ENCODE data around the gene PRKN.
"Not testable (repeated sequence)": the region's sequence is repeated elsewhere in the genome, so short reads cannot be mapped to it uniquely, and the experiment has no call there.

The PRKN gene

DNA sequence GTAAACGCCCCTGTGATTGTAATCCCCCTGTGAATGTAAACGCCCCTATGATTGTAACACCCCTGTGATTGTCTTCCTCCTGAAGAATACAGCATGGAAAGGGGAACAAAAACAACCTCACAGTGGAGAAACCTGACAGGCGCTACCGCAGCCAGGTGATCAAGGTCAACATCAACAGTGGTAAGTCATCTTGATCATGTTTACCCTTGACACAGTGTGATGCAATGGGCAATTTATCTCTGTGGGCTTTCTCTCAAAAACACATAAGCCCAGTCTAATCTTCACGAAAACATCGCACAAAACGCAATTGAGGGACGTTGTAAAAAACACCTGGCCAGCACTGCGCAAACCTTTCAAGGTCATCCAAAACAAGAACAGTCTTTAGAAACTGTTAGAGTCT lies 277.2 kb downstream of the PRKN start:
- DNase-seq (ENCODE audit: low read depth, low spot score): no peak

- DNase-seq (ENCODE audit: low read depth, low spot score): no peak
These were observed 279.3 kb downstream of the PRKN start for GRCh38 chr6:162448294-162448693.

GRCh38 chr6:162443101-162443500 lies 284.5 kb downstream of the PRKN start:
- no peak for DNase-seq (ENCODE audit: low read depth, low spot score)

- no peak for DNase-seq (ENCODE audit: low read depth, low spot score)
These were observed 284.9 kb downstream of the PRKN start for GRCh38 chr6:162442687-162443086.

DNA sequence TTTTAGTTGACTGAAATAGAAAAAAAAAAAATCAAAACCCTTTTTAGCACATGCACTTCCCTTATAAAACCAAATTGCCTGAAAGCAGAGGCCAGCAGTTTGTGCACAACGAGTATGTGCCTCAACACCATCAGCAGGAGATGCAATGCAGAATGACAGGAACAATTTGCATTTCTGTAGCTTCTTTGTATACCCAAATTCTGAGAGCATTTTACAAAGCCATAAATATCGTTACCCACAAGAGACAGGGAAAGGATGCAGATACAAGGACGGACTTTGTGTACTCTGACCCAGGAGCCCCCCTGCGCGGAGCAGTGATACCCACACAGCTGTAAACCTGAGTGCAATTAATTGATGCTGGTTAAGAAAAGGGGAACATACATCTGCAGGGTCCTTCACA lies 285.6 kb downstream of the PRKN start:
- no peak for DNase-seq (ENCODE audit: low read depth, low spot score)

GRCh38 chr6:162438980-162439379 lies 288.6 kb downstream of the PRKN start:
- no peak for DNase-seq (ENCODE audit: low read depth, low spot score)

DNA sequence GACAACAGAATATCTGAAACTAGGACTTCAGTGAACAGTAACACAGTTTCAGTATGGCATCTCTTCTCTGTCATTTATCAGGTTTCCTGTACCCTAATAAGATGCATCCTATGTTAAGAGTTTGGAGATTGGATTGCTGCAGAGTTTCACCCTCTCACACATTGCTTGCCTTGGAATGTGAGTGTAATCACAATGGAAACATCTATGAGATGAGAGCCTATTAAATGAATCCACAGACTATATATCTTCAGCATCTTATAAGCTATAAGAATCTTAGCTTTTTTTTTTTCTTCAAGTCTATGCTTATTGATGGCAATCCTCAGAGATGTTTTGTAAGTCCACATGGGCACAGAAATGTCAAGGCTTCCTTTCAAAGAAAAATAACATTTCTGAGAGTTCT lies 292.5 kb downstream of the PRKN start:
- DNase-seq (ENCODE audit: low read depth, low spot score): no peak

DNA sequence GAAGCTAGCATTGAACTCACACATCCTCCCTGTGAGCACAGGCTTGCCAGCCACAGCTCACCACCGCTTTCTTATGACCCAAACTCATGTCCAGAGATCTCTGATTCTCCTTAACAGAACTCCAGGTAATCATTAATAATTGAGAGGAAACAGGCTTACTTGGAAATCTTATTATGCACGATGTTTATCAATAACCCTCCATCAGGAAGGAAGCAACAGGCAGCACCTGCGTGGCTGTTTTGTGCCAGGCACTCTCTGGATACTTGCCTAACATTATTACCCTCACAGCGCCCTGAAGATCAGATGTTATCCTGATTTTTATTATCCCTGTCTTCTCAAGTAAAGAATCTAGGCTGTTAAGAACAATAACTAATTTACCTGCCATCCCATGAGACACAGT lies 306.6 kb downstream of the PRKN start:
- DNase-seq (ENCODE audit: low read depth, low spot score): no peak

DNA sequence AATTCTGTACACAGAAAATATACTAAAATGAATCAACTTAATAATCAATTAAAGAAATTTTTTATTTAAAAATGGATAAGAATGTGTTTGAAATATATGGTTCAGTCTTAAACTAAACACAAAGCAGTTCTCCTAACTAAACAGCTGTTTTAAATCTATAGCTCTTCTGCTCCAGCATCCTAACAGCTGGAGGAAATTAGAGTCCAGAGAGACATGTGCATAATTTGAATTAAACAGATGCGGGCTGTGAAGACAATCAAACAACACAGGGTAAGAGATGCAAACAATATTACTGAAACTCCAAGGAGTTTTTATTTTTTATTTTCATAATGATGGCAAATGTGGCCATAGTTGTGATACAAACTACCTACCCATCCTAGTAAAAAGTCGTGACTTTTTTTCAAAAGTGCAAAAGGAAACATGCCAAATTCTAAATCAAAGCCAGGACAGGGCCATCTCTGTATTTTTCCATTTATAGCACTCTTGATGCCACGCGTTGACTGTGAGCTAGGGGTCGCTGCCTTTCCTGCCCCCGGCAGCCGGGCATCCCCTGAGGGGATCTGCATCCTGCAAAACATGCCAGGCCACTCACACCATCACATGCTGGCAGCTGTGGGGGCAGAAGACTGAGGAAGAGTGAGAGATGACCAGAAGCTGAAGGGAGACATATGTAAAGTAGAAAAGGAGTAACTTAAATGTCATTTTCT lies 310.6 kb downstream of the PRKN start:
- no peak for DNase-seq (ENCODE audit: low read depth, low spot score)

DNA sequence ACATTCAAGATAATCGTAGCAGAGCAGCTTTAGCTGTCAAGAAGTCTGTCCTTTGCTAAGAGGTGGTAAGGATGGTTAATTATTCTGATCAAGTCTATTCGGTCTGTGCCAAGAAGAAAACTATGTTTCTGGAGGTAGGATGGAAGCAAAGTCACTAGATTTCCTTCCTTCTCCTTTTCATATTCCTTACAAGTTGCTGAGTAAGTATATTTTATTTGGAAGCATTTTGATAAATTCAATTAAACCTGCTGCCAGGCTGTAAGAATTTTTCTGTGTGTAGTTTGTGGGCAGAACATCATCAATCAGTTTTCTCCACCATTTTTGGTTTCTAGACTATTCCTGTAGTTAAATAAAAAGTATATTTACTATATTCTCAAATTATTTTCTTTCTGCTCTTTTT lies 311.3 kb downstream of the PRKN start:
- DNase-seq (ENCODE audit: low read depth, low spot score): no peak

DNA sequence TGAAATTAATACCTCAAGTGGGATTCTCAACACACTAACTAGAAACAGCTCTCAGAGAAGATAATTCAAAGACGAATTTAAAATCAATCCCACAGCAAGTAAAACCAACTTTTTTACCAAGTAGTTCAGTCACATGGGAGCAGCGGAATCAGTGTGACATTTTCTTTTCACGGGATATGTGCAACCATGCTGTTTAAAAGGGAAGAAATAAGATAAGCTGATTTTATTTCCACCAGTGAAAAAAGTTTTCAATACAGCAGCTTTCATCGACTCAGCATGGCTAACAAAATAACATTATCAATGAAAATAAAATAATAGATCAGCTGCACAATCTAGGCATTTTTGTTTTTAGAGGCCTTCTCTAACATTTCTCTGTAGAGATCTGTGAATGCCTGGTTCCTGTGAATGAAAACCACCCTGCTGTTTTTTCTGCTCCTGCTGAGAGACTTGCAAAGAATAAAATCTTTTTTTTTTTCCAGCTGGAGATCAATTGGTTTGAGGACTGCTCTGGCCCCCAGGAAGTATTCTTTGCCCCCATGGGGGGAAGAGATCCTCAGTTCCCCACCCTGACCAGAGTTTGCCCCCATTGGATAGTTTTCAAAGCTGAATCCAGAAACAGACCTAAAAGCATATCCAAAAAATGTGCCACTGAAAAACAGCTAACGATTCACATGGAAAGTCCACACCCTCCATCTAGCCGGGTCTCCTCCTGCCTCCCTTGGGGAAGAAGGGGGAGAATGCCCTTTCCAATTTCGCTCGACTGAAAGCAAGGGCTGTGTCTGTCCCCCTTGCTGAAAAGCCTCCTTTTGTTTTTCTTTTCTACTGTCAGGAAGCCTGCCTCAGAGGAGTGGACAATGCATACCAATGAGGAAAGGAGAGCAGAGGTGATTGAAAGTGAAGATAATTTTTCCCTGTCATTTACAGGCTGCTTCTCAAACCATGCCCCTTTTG lies 317.6 kb downstream of the PRKN start:
- DNase-seq (ENCODE audit: low read depth, low spot score): no peak

DNA sequence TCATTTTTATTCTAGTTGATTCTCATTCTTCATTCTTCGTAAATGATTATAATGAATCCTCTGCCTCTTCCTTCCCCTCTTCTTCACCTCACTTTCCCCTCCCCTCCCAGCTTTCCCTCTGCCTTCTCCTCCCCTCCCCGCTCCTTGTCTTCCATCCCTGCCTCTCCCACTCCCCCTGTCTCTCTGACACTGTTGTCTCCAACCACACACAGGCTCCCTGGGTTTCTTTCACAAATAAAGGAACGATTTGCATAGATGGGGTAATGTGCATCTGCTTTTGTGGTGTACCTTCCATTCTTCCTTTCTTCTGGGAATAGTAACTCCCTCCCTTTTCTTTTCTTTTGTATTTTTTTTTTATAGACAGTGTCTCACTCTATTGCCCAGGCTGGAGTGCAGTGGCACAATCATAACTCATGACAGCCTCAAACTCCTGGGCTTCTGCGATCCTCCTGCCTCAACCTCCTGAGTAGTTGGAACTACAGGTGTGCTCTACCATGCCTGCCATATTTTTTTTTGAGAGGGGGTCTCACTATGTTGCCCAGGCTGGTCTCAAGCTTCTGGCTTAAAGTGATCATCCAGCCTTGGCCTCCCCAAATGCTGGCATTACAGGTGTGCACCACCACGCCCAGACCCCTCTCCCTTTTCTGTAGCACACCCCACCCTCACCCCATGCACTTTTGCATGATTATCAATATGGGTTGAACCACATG lies 318.6 kb downstream of the PRKN start:
- DNase-seq (ENCODE audit: low read depth, low spot score): no peak

DNA sequence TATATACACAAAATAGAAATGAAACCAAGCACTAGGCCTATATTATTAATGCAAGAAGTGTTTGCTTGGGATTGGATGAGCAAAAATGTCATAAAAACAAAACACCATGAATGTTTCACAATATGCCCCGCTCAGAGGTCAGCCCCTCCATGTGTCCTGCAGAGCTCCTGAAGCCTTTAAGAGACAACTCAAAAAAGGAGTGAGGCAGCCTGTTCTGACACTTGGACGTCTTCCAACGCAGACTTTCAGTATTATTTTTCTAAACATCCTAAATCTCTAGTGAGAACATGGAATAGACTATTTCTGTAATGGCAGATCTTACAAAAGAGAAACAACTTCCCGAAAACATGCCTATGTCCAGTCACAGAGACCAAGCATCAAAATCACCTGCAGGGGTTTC lies 322.6 kb downstream of the PRKN start:
- no peak for DNase-seq (ENCODE audit: low read depth, low spot score)

- DNase-seq (ENCODE audit: low read depth, low spot score): no peak
These were observed 324.5 kb downstream of the PRKN start for GRCh38 chr6:162403031-162403430.

DNA sequence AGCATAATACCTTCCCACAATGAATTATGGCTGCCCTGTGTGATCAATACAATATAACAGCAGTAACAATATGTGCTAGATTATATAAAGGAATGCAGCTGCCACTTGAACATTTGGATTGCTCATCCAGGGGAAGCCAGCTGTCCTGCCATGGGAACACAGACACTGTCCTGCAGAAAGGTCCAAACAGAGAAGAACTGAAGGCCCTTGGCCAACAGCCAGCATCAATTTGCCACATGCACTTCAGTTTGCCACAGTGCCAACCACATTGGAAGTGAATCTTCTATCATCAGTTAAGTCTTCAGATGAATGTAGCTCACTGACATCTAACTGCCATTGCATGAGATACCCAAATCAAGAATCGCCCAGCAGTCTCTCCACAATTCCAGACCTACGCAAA lies 332.4 kb downstream of the PRKN start:
- no peak for DNase-seq (ENCODE audit: low read depth, low spot score)

- DNase-seq (ENCODE audit: low read depth, low spot score): not testable (repeated sequence)
These were observed 336.4 kb downstream of the PRKN start for GRCh38 chr6:162390961-162391811.

DNA sequence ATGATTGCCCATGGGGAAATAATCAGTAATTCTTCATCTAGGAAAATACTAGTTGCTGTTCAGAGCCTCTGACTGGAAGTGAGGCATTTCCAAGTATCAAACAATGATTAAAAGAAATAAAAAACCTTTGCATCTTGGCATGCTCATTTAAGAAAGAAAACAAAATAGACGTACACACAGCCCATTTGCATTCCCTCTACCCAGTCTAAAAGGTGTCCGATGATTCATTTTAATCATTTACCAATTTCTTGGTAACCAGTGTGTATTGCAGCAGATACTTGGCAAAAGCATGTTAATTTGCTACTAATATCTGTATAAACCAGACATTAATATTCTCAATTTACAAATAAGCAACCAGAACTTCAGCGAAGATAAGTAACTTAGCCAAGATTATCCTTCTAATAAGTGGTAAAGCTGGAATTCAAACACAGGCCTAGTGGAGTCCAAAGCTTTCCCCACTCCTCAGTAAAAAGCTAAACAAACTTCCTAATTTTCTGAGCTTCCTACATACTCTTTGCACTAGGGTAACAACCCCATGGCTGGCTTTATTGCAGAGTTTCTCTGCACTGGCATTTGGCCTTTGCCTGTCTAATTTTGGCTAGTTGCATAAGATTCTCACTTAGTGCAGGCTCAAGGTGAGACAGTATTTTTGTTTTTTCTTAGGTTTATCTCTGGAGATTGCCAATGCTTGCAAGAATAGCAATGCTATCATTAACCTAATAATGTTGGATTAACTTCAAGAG lies 338.1 kb downstream of the PRKN start:
- DNase-seq (ENCODE audit: low read depth, low spot score): no peak

DNA sequence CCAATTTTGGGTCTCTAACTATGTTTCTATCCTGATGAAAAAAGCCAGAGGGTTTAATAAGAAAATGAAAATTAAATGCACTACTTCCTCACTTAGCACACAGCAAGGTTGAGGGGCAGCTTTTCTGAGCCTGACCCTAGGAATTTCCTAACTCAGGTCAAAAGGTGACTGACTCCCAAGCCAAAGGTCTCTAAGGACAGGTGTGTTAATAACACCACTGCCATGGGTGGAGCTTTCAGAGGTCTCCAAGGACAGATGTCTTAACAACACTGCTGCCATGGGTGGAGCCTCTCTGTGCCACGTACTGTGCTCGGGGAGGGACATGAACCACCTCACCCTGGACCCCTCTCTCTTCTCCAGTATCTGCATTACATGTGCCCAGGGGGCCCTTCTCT lies 339.2 kb downstream of the PRKN start:
- DNase-seq (ENCODE audit: low read depth, low spot score): no peak

GRCh38 chr6:162387718-162388382 lies 339.7 kb downstream of the PRKN start:
- no peak for DNase-seq (ENCODE audit: low read depth, low spot score)

DNA sequence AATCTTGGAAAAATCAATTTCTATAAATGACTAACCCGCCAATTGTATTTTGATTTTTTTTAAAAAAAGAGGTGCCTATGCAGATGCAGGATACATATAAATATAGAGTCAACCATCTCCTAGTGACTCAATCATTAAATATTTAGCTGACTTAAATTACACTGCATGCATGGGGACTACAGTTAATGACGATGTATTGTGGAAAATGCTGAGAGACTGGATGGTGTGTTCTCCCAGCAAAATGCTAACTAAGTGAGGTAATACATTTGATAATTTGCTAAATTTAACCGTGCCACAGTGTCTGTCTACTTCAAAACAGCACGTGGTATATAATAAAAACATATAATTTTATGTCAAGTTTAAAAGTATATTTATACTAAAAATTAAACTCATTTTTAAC lies 341.6 kb downstream of the PRKN start:
- no peak for DNase-seq (ENCODE audit: low read depth, low spot score)

Data from iPS DF 19.7 (cell line).